GM19099 (cell line): ENCODE data around the gene OR52A5.

Experiments
- POLR2A ChIP-seq: IDR thresholded peaks from 3 replicates; pipeline ENCODE4 v1.6.1; 2011; ENCODE audit warnings: low read depth; ENCODE audit not compliant: insufficient read length; ENCODE audit errors: extremely low read depth

Gene OR52A5

DNA sequence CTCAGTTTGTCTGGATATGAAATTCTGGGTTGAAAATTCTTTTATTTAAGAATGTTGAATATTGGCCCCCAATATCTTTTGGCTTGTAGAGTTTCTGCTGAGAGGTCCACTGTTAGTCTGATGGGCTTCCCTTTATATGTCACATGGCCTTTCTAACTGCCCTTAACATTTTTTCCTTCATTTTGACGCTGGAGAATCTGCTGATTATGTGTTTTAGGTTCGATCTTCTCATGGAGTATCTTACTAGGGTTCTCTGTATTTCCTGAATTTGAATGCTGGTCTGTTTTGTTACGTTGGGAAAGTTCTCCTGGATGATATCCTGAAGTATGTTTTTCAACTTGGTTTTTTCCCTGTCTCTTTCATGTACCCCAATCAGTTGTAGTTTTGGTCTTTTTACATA is 22.8 kb downstream of the OR52A5 start:
- no peak for TF ChIP-seq POLR2A

DNA sequence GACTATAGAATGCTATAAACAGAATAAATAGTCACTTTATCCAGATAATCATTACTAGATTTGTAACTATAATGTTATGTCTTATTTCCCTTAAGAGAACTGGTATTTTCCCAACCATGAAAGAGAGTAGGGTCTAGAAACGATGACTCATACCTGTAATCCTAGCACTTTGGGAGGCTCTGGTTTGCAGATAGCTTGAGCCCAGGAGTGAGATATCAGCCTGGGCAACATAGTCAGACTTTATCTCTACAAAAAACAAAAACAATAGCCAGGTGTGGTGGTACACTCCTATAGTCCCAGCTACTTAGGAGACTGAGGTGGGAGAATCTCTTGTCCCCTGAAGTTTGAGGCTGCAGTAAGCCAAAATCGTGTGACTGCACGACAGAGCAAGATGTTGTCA is 30.9 kb downstream of the OR52A5 start:
- no peak for TF ChIP-seq POLR2A

DNA sequence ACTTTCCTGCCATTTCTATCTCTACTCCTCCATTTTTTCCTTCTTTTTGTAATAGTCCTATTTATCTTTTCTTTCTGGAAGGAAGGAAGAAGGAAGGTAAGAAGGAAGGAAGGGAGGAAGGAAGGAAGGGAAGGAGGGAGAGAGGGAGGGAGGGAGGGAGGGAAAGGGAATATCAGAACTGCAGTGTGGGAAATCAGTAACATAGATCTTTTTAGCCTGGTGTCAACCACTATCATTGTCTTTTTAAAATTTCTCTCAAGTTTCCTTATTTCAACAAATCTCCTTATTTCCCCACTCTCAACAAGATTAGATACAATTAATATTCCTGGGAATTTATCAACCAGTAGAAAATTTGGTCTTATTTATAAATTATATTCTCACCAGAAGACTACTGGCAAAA is 35.1 kb downstream of the OR52A5 start:
- TF ChIP-seq POLR2A = no peak

DNA sequence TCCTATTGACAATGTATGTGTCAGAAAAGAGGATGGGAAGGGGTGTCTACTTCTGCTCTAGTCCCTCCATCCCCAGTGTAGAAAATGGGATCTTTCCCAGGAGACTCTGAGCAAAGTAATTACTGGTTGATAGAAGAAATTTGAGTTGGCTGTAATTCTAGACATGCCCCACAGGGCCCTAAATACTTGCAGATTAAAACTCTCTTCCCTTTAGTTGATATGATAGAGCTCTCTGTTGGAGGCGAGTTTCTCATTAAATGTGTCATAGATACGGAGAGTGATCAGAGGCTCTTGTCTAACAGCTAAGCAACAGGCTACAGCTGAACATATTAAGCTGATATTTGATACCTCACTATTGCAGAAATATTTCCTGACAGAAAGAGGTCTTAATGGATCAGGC is 35.9 kb downstream of the OR52A5 start:
- no peak for TF ChIP-seq POLR2A

DNA sequence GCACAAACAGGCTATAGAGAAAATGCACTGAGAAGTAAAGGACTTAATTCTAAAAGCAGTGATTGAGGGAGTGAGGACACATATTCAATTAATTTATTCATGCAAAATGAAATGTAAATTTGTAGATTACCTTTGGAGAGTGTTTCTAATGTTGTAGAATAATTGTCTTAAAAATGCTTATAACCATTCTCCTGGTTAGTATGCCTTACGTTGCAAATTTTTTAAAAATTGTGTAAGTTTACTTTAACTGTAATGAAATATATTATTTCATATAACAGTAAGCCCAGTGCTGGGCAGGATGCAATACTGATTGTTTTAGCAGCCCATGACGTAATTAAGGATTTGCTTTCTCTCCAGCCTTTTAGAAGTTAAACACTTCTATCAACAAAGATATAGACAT is 42.1 kb downstream of the OR52A5 start:
- TF ChIP-seq POLR2A = no peak

DNA sequence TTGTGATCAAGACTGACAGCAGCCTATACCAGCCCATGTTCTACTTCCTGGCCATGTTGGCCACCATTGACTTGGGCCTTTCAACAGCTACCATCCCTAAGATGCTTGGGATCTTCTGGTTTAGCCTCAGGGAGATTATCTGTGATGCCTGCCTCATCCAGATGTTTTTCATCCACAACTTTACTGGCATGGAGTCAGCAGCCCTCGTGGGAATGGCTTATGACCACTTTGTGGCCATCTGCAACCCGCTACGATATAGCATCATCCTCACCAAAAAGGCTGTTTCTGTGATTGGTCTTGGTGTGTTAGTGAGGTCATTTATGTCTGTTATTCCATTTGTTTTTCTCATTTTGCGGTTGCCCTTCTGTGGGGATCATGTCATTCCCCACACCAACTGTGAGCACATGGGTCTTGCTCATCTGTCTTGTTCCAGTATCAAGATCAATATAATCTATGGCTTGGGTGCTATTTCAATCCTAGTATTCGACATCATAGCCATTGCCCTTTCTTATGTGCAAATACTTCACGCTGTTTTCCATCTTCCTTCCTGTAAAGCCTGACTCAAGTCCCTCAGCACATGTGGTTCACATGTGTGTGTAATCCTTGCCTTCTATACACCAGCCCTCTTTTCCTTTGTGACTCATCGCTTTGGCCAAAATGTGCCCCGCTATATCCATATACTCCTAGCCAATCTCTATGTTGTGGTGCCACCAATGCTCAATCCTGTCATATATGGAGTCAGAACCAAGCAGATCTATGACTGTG is 45.2 kb downstream of the OR52A5 start:
- TF ChIP-seq POLR2A = no peak

DNA sequence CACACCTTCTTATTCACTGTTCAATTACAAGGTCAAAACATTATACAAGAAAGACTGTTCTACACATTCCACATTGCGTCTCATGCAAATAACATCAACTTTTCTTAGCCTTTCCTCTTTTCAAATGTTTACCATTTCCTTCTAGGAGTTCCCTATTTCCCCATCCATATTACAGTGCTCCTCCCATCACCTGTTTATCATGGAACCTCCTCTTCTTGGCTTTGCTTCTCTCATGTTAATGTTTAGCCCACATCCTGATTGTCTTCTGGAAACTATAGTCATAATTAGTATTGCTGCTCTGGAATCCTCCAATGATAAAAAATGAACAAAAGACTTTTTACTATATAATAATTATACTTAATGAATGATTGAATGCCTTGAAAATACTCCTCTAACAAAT is 47.5 kb downstream of the OR52A5 start:
- no peak for TF ChIP-seq POLR2A

DNA sequence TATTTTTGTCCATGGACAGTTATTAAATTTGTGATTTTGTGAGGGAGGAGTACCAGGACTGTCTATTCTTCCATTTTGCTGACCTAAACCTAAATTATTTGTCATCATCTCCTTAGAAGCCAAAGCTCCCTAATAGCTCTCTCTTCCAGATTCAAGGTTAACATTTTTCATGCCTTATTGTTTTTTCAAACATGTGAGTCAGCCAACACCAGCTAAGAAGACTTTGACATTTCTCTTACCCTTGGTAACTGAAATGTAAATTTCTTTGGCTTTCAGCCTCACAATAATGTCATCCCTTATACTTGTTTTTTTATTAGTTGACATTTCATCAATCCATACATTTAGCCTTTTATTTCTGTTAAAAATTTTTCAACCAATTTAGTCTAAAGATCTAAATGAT is 49.6 kb downstream of the OR52A5 start:
- no peak for TF ChIP-seq POLR2A

DNA sequence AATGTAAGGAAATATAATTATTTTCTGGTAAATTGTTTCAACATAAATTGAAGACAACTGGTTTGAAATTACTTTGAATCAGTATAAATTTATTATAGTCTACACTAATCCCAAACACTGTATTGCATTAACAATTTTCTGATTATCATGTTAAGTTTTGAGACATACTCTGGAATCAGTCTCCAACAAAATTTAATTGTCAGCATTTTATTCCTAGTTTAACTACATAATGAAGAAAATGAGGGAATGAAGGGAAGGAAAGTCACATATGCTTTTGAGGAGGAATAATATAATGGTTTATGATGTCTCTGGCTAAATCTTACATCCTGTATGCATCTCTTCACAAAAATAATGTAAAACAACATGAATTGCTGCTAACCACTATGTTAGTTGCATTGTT is 54.6 kb downstream of the OR52A5 start:
- TF ChIP-seq POLR2A = no peak

DNA sequence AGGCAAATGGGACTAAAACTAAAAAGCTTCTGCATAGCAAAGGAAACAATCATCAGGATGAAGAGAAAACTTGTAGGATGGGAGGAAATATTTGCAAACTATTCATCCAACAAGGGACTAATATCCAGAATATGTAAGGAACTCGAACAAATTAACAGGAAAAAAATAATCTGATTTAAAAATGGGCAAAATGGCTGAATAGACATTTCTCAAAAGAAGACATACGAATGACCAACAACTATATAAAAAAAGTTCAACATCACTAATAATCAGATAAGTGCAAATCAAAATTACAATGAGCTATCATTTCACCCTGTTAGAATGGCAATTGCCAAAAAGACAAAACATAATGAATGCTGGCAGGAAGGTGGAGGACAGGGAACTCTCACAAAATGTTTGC is 56.8 kb downstream of the OR52A5 start:
- no peak for TF ChIP-seq POLR2A
